GM18951 (cell line): ENCODE data around the gene TDRKH.

Experiments
- POLR2A ChIP-seq: IDR thresholded peaks from 4 replicates; pipeline ENCODE4 v1.6.1; 2011; ENCODE audit warnings: mild to moderate bottlenecking; ENCODE audit not compliant: insufficient read length, insufficient read depth; ENCODE audit errors: extremely low read depth
- in situ Hi-C: fragments of 300-500 bp; cut with MboI; formaldehyde crosslinking; loops from one replicate; pipeline ENCODE4 v1.12.0; 2022; ENCODE audit warnings: low sequenced_read_pairs, mixed read lengths, inconsistent platforms; ENCODE audit not compliant: unreplicated experiment

TDRKH gene

GRCh38 chr1:151790071-151790939 lies at the start of gene TDRKH:
TDRKH (minus strand) TSS chr1:151790500; CDS start chr1:151783022, 7,478 bp downstream.
- in situ Hi-C loops = no loop called here
- peak; percentile 61 for TF ChIP-seq POLR2A

GRCh38 chr1:151839457-151840403 lies 49.4 kb upstream of the TDRKH start, which contains the start of gene C2CD4D:
C2CD4D (minus strand) TSS chr1:151839820; CDS start chr1:151838989, 831 bp downstream.
- in situ Hi-C loops = loop anchor here (25.0 kb wide), 1 partner anchor 252 kb away; no protein-coding TSS in a partner anchor
- peak; percentile 57 for TF ChIP-seq POLR2A

GRCh38 chr1:151839082-151839412 lies 48.7 kb upstream of the TDRKH start:
- in situ Hi-C loops = loop anchor here (25.0 kb wide), 1 partner anchor 252 kb away; no protein-coding TSS in a partner anchor
- TF ChIP-seq POLR2A = no peak

GRCh38 chr1:151838222-151839081 lies 48.2 kb upstream of the TDRKH start:
- TF ChIP-seq POLR2A = peak; percentile 30
- in situ Hi-C loops = loop anchor here (25.0 kb wide), 1 partner anchor 251 kb away; no protein-coding TSS in a partner anchor

- TF ChIP-seq POLR2A = no peak
- in situ Hi-C loops = loop anchor here (25.0 kb wide), 1 partner anchor 251 kb away; no protein-coding TSS in a partner anchor
These were observed 47.6 kb upstream of the TDRKH start for GRCh38 chr1:151837884-151838221.

- no peak for TF ChIP-seq POLR2A
- in situ Hi-C loops = loop anchor here (25.0 kb wide), 1 partner anchor 250 kb away; no protein-coding TSS in a partner anchor
These were observed 46.9 kb upstream of the TDRKH start for GRCh38 chr1:151837197-151837596.

- in situ Hi-C loops = loop anchor here (25.0 kb wide), 1 partner anchor 248 kb away; no protein-coding TSS in a partner anchor
- TF ChIP-seq POLR2A = no peak
These were observed 45.3 kb upstream of the TDRKH start for GRCh38 chr1:151835596-151835995.

- TF ChIP-seq POLR2A = no peak
- in situ Hi-C loops = loop anchor here (25.0 kb wide), 1 partner anchor 247 kb away; no protein-coding TSS in a partner anchor
These were observed 43.9 kb upstream of the TDRKH start for GRCh38 chr1:151834239-151834638.

- in situ Hi-C loops = loop anchor here (25.0 kb wide), 1 partner anchor 246 kb away; no protein-coding TSS in a partner anchor
- no peak for TF ChIP-seq POLR2A
These were observed 43.0 kb upstream of the TDRKH start for GRCh38 chr1:151833172-151833900.

- no peak for TF ChIP-seq POLR2A
- in situ Hi-C loops = loop anchor here (25.0 kb wide), 1 partner anchor 245 kb away; no protein-coding TSS in a partner anchor
These were observed 42.1 kb upstream of the TDRKH start for GRCh38 chr1:151832318-151832980.

GRCh38 chr1:151831605-151832004 lies 41.3 kb upstream of the TDRKH start, which contains the start of gene RORC:
RORC (minus strand) TSS chr1:151831802; CDS start chr1:151831764, 38 bp downstream.
- in situ Hi-C loops = loop anchor here (25.0 kb wide), 1 partner anchor 244 kb away; no protein-coding TSS in a partner anchor
- no peak for TF ChIP-seq POLR2A
